Skeletal muscle tissue (tissue), 4 donors: ENCODE data around the gene CRISP2. TPM values are rescaled to one million over a fixed set of nuclear protein-coding genes. Genes with fewer than 3 reads are reported as not detected.

Source experiments
- H3K27ac ChIP-seq: one replicate; pipeline ENCODE4 v1.7.0; 2013; ENCODE audit warnings: mild to moderate bottlenecking, low read depth, low read length, inconsistent platforms
- H3K27me3 ChIP-seq, 3 donors: one replicate each; pipeline ENCODE4 v1.7.0; 2013; ENCODE audit warnings: low read length in 3 of 3; ENCODE audit not compliant: control insufficient read depth in 3 of 3, insufficient read depth in 3 of 3
- H3K36me3 ChIP-seq, 3 donors: one replicate each; pipeline ENCODE4 v1.7.0; 2013; ENCODE audit warnings: low read length in 3 of 3; ENCODE audit not compliant: control insufficient read depth in 3 of 3, insufficient read depth in 3 of 3
- H3K4me1 ChIP-seq, 3 donors: one replicate each; pipeline ENCODE4 v1.7.0; 2013; ENCODE audit warnings: low read length in 3 of 3, mild to moderate bottlenecking in 3 of 3; ENCODE audit not compliant: control insufficient read depth in 3 of 3, insufficient read depth in 3 of 3
- H3K4me3 ChIP-seq, 3 donors: one replicate each; pipeline ENCODE4 v1.7.0; 2013; ENCODE audit warnings: low read length in 3 of 3
- H3K9ac ChIP-seq, 3 donors: one replicate each; pipeline ENCODE4 v1.7.0; 2013; ENCODE audit warnings: low read length in 3 of 3, mild to moderate bottlenecking in 3 of 3, moderate library complexity in 2 of 3, low read depth in 1 of 3
- H3K9me3 ChIP-seq, 3 donors: one replicate each; pipeline ENCODE4 v1.7.0; 2013; ENCODE audit warnings: low read length in 3 of 3; ENCODE audit not compliant: control insufficient read depth in 3 of 3
- total RNA-seq: library from RNA; depleted of rRNA; stranded (reverse); fragments of >200 nt; gene quantifications from one replicate; pipeline ENCODE4 v1.2.3, GENCODE V29; 2014
- donor health status: Osteomylitis.

The CRISP2 gene
- total RNA-seq, 1 donor from 2014 or later: not detected

GRCh38 chr6:49646130-49646824 lies 67.1 kb downstream of the CRISP2 start:
- H3K9me3 ChIP-seq: no peaks in the 10 kb centered on the region
- H3K27me3 ChIP-seq: no peaks in the 10 kb centered on the region
- no peaks in the 10 kb centered on the region for H3K4me1 ChIP-seq
- H3K4me3 ChIP-seq: no peak overlapping the region
- no peaks in the 10 kb centered on the region for H3K36me3 ChIP-seq
- no peak overlapping the region for H3K27ac ChIP-seq
- H3K9ac ChIP-seq: no peak overlapping the region

GRCh38 chr6:49645139-49645538 lies 68.2 kb downstream of the CRISP2 start:
- no peak overlapping the region for H3K4me3 ChIP-seq
- no peaks in the 10 kb centered on the region for H3K27me3 ChIP-seq
- no peak overlapping the region for H3K27ac ChIP-seq
- no peaks in the 10 kb centered on the region for H3K4me1 ChIP-seq
- no peak overlapping the region for H3K9ac ChIP-seq
- H3K36me3 ChIP-seq: no peaks in the 10 kb centered on the region
- H3K9me3 ChIP-seq: no peaks in the 10 kb centered on the region

Other genes starting within 250 kb of the CRISP2 start
- gene GLYATL3, start 213.6 kb downstream of the CRISP2 start, total RNA-seq: not detected
- gene C6orf141, start 162.9 kb downstream of the CRISP2 start, total RNA-seq: 2.1 TPM
- 1.6 TPM for gene RHAG, start 76.7 kb downstream of the CRISP2 start, total RNA-seq
- not detected for gene CRISP3, start 30.8 kb upstream of the CRISP2 start, total RNA-seq
- not detected for gene PGK2, start 73.7 kb upstream of the CRISP2 start, total RNA-seq
- not detected for gene CRISP1, start 153.0 kb upstream of the CRISP2 start, total RNA-seq